Measurements from ENCODE around the gene ASCC1. TPM values are rescaled to one million over a fixed set of nuclear protein-coding genes. Genes with fewer than 3 reads are reported as not detected.

ASCC1 gene
- total RNA-seq, 3 donors from 2014 or later, result 18.0 to 23.6 (median 21.4) TPM

DNA sequence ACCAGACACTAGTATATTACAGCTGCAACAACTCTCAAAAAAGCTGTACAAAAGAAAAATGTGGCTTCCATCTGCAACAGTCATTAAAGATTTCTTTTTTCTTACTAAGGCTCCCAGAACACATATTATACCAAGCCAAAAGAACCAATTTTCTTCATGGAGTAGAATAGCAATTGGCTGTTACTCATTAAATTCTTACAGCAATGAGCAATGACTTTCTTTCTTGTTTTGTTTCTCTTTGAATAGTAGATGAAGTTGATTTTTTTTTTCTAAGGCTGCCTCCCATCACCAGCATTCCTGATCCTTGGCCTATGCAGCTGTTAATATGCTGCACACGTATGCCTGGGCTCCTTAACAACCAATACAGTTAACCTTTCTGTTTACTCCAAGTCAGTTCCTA, 91.1 kb downstream of the ASCC1 start:
- intact Hi-C loops (cut with DNase I, micrococcal nuclease), result loop anchor here (10.0 kb wide), 1 partner anchor 210 kb away; no protein-coding TSS in a partner anchor
- Histone ChIP-seq H3K36me3 (ENCODE audit: low read depth) (no peaks in the 10 kb centered on the region), H3K9me3 (no peaks in the 10 kb centered on the region), H3K4me3 (no peak overlapping the region), H3K4me1 (ENCODE audit: low read depth) (no peaks in the 10 kb centered on the region)
- DNase-seq (no peak), ATAC-seq (no peak)
- TF ChIP-seq, protein P1, sequence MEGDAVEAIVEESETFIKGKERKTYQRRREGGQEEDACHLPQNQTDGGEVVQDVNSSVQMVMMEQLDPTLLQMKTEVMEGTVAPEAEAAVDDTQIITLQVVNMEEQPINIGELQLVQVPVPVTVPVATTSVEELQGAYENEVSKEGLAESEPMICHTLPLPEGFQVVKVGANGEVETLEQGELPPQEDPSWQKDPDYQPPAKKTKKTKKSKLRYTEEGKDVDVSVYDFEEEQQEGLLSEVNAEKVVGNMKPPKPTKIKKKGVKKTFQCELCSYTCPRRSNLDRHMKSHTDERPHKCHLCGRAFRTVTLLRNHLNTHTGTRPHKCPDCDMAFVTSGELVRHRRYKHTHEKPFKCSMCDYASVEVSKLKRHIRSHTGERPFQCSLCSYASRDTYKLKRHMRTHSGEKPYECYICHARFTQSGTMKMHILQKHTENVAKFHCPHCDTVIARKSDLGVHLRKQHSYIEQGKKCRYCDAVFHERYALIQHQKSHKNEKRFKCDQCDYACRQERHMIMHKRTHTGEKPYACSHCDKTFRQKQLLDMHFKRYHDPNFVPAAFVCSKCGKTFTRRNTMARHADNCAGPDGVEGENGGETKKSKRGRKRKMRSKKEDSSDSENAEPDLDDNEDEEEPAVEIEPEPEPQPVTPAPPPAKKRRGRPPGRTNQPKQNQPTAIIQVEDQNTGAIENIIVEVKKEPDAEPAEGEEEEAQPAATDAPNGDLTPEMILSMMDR (IDR thresholded peaks at IDR 0.05), result no peak

DNA sequence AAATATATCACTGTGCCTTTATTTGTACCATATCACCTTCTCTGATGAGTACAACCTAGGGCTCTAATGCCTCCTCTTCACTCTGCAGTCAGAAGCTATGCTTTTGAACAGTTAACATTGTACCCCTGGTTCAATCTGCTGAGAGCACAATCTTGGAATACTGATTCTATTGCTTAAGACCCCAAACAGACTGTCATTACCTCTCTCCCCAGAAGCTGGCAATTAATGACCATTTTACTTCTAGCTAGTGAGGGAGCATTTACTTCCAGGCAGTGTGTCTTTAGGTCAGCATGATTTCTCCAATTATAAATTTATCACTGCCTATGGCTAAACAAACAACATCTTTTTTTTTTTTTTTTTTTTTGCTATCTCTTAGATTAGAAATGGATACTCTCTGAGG, 91.7 kb downstream of the ASCC1 start:
- Histone ChIP-seq H3K9me3 (no peaks in the 10 kb centered on the region), H3K4me3 (no peak overlapping the region), H3K4me1 (ENCODE audit: low read depth) (no peaks in the 10 kb centered on the region), H3K36me3 (ENCODE audit: low read depth) (no peaks in the 10 kb centered on the region)
- TF ChIP-seq, protein P1 (IDR thresholded peaks at IDR 0.05), result no peak
- ATAC-seq, result no peak
- intact Hi-C loops (cut with DNase I, micrococcal nuclease), result loop anchor here (10.0 kb wide), 1 partner anchor 210 kb away; no protein-coding TSS in a partner anchor
- no peak for DNase-seq

DNA sequence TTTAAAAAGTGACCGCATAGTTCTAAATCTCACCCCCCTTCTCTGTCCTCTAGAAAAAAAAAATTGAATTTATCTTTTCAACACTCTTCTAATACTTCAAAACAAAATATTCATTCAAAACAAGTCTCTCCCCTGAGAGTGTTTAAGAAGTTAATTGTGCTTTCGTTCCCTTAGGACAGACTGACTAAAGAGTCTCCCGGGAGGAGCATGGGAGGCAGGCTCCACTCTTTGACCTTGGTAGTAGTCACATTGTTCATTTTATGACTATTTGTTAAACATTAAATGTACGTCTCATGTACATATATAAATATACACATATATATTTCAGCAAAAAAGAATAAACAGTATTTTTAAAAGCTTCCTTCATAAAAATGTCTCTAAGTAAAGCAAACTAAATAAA, 92.5 kb downstream of the ASCC1 start:
- TF ChIP-seq, protein P1 (IDR thresholded peaks at IDR 0.05), result no peak
- H3K4me3 ChIP-seq, result no peak overlapping the region
- no peaks in the 10 kb centered on the region for H3K4me1 ChIP-seq (ENCODE audit: low read depth)
- ATAC-seq, result peak; percentile 87
- intact Hi-C loops (cut with DNase I, micrococcal nuclease), result loop anchor here (10.0 kb wide), 1 partner anchor 211 kb away; no protein-coding TSS in a partner anchor
- no peak for DNase-seq
- no peaks in the 10 kb centered on the region for H3K36me3 ChIP-seq (ENCODE audit: low read depth)
- H3K9me3 ChIP-seq, result no peaks in the 10 kb centered on the region

DNA sequence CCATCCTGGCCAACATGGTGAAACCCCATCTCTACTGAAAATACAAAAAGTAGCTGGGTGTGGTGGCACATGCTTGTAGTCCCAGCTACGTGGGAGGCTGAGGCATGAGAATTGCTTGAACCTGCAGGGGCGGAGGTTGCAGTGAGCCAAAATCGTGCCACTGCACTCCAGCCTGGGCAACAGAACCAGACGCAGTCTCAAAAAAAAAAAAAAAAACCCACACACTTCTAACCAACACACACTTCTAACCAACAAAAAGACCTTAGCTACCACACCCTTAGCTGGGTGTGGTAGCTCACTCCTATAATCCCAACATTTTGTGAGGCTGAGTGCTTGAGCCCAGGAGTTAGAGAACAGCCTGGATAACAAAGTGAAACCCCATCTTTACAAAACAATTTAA, 93.9 kb downstream of the ASCC1 start:
- peak; percentile 51 for ATAC-seq
- H3K9me3 ChIP-seq, result no peaks in the 10 kb centered on the region
- intact Hi-C loops (cut with DNase I, micrococcal nuclease), result loop anchor here (10.0 kb wide), 1 partner anchor 213 kb away; no protein-coding TSS in a partner anchor

DNA sequence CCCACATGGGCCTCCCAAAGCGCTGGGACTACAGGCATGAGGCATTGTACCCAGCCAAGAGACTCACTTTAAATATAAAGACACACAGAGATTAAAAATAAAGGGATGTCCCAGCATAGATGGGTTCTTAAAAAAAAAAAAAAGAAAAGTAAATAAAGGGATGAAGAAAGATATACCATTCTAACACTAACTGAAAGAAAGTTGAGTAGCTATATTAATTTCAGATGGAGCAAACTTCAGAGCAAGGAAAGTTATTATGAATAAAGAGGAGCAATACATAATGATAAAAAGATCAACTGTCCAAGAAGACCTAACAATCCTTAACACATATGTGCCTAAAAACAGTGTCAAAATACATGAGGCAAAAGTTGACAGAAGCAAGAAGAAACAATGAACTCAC, 94.7 kb downstream of the ASCC1 start:
- ATAC-seq, result no peak
- intact Hi-C loops (cut with DNase I, micrococcal nuclease), result loop anchor here (10.0 kb wide), 1 partner anchor 213 kb away; no protein-coding TSS in a partner anchor
- DNase-seq, result no peak
- Histone ChIP-seq H3K36me3 (ENCODE audit: low read depth) (no peaks in the 10 kb centered on the region), H3K4me1 (ENCODE audit: low read depth) (no peaks in the 10 kb centered on the region), H3K9me3 (no peaks in the 10 kb centered on the region), H3K4me3 (no peak overlapping the region)
- TF ChIP-seq, protein P1 (IDR thresholded peaks at IDR 0.05), result no peak

More for the DNA sequence above, 93.9 kb downstream of the ASCC1 start:
- TF ChIP-seq, protein P1 (IDR thresholded peaks at IDR 0.05), result no peak
- H3K4me3 ChIP-seq, result no peak overlapping the region
- H3K36me3 ChIP-seq (ENCODE audit: low read depth), result no peaks in the 10 kb centered on the region
- DNase-seq, result no peak
- H3K4me1 ChIP-seq (ENCODE audit: low read depth), result no peaks in the 10 kb centered on the region

DNA sequence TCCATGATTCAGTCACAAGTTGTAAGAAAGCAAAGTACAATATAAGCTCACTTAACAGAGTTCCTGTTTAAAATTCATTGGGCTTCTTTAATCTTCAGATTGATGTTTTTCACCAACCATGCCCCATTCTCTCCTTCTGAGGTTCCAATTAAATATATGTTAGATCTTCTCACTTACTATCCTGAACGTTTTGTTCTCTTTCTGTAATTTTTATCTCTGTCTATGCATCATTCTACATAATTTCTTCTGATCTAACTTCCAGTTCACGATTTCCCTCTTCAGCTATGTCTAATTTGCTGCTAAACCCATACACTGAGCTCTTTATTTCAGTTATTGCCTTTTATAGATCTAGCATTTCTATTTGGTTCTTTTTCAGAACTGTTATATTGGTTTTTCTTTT, 99.7 kb downstream of the ASCC1 start:
- Histone ChIP-seq H3K4me1 (ENCODE audit: low read depth) (no peaks in the 10 kb centered on the region), H3K9me3 (no peaks in the 10 kb centered on the region), H3K36me3 (ENCODE audit: low read depth) (no peaks in the 10 kb centered on the region), H3K4me3 (no peak overlapping the region)
- DNase-seq, result no peak
- intact Hi-C loops (cut with DNase I, micrococcal nuclease), result no loop called here
- no peak for ATAC-seq
- TF ChIP-seq, protein P1 (IDR thresholded peaks at IDR 0.05), result no peak
